Right cardiac atrium (tissue), 5 donors: Measurements from ENCODE around the gene PTPN4. TPM values are rescaled to one million over a fixed set of nuclear protein-coding genes. Genes with fewer than 3 reads are reported as not detected.

Experiments used
- ATAC-seq, 2 donors: fragments of 200-7000 bp; cut with Tn5 transposase; one replicate each; pipeline versions ENCODE4 v1.8.0 to v1.9.1; 2020; ENCODE audit warnings: moderate library complexity in 2 of 2, mild to moderate bottlenecking in 1 of 2
- DNase-seq, 3 donors: peaks; one replicate each; pipeline ENCODE4 v3.0.0-alpha.2; 2020
- H3K27ac ChIP-seq: one replicate; pipeline ENCODE4 v1.5.1; 2013; ENCODE audit warnings: mild to moderate bottlenecking, low read length, control low read depth, moderate library complexity
- H3K27me3 ChIP-seq: one replicate; pipeline ENCODE4 v1.6.1; 2013; ENCODE audit not compliant: control insufficient read depth, insufficient read depth
- H3K4me1 ChIP-seq: one replicate; pipeline ENCODE4 v1.6.1; 2013; ENCODE audit warnings: low read length; ENCODE audit not compliant: control insufficient read depth, insufficient read depth
- H3K4me3 ChIP-seq: one replicate; pipeline ENCODE4 v1.5.1; 2013; ENCODE audit warnings: low read length, control low read depth
- H3K9me3 ChIP-seq: one replicate; pipeline ENCODE4 v1.6.1; 2013; ENCODE audit warnings: low read length; ENCODE audit not compliant: control insufficient read depth
- WGBS: extraction: QIAGEN DNeasy Blood & Tissue Kit; methylation state at CpG from one replicate; pipeline ENCODE4 v1.1.7; 2013; 5-methylcytosine and 5-hydroxymethylcytosine counted together
- intact Hi-C, 4 donors: fragments of 100-400 bp; cut with DNase I; formaldehyde crosslinking; loops; one replicate each; pipeline versions ENCODE4 v1.11.0 to v1.14.0; 2022 to 2023
- polyA plus RNA-seq: library from polyadenylated mRNA; stranded (reverse); fragments of 200-250 nt; gene quantifications from one replicate; pipeline ENCODE4 v1.2.3, GENCODE V29; 2013
- total RNA-seq, 4 donors: library from RNA; stranded (reverse); fragmentation: NEBNext Ultra II Directional; extraction: Animal tissue kit (Norgen Biotek cat#: 25700); gene quantifications; one replicate each; pipeline ENCODE4 v1.2.1, GENCODE V29; 2021
- donor health status: healthy with polysubstance abuse.
- donor health status: DM: no; HTN: yes; CAD: no.
- donor health status: DM: no; HTN: no; CAD: no.
- donor health status: DM: no; HTN: yes; CAD: no; lungs with severe emphysema.
- donor health status: DM: yes; HTN: yes; CAD: no.

PTPN4 gene
- total and polyA plus RNA-seq, 5 donors, result 6.5 to 42.6 (median 35.0) TPM

DNA sequence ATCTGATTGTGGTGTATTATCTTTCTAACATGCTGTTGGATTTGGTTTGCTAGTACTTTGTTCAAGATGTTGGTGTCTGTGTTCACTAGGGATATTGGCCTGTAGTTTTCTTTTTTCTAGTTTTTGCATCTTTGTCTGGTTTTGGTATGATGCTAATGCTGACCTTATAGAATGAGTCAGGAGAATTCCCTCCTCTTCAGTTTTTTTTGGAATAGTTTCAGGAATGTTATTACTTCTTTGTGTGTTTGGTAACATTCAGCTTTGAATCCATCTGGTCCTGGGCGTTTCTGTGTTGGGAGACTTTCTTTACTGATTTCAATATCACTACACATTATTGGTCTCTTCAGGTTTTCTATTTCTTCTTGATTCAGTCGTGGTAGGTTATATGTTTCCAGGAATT lies 129.0 kb downstream of the PTPN4 start:
- Histone ChIP-seq H3K27ac (no peak overlapping the region), H3K4me3 (no peak overlapping the region), H3K4me1 (no peaks in the 10 kb centered on the region), H3K27me3 (no peaks in the 10 kb centered on the region), H3K9me3 (no peaks in the 10 kb centered on the region)
- no peak for ATAC-seq
- DNase-seq, result no peak
- intact Hi-C loops, result no loop called here
- WGBS, result 89% methylated on average over 2 of the region's 2 CpGs

DNA sequence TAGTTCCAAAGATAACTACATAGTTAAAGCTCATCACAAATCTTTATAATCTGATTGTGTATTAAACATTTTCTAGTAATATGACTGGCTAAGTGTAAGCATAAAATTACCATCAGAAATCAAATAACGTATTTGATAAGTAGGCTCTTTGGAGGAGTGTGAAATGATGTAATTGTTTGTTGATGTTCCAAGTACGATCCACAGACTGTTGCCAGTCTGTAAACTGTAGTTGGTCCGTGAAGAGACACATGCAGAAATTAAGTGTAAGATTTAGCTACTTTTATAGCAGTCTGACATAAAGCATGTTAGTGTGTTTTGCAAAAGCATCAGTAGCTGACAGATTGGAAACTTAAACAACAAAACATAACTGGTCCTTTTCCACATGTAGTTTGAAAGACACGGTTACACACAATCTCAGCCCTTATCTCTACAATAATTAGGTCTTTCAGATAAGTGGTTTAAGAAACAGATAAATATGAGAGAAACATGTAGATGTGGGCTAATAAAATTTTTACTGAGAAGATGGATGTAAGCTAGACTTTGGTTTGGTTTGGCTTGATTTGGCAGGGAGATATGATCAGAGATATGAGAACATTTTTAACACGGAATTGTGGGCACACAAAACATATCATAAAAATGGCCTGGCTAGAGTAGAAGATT lies 138.1 kb downstream of the PTPN4 start:
- DNase-seq (no peak), ATAC-seq (no peak)
- Histone ChIP-seq H3K27me3 (no peaks in the 10 kb centered on the region), H3K9me3 (no peaks in the 10 kb centered on the region), H3K4me1 (no peaks in the 10 kb centered on the region), H3K27ac (no peak overlapping the region), H3K4me3 (no peak overlapping the region)
- 54% methylated on average over 5 of the region's 5 CpGs for WGBS
- intact Hi-C loops, result no loop called here

DNA sequence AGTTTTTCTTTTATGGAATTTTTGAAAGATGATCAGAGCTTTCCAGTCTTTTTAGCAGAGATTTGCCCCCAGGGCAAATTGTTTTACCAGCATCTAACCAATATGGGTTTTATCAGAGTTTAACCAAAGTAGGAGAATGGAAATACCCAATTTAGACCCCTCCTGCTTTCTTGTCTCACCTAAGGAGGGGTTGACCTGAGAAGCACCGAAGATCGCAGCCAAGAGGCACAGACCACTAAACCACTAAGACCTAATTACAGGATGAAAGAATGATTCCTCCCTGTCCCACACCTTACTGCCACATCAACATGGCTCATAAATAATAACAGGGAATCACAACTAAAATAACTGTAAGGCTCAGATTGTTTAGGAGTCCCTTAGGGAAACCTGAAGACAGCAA lies 141.3 kb downstream of the PTPN4 start:
- ATAC-seq, result no peak
- 98% methylated on average over 2 of the region's 2 CpGs for WGBS
- H3K4me3 ChIP-seq, result no peak overlapping the region
- DNase-seq, result no peak
- no peak overlapping the region for H3K27ac ChIP-seq
- no peaks in the 10 kb centered on the region for H3K4me1 ChIP-seq
- H3K27me3 ChIP-seq, result no peaks in the 10 kb centered on the region
- intact Hi-C loops, result no loop called here
- no peaks in the 10 kb centered on the region for H3K9me3 ChIP-seq

DNA sequence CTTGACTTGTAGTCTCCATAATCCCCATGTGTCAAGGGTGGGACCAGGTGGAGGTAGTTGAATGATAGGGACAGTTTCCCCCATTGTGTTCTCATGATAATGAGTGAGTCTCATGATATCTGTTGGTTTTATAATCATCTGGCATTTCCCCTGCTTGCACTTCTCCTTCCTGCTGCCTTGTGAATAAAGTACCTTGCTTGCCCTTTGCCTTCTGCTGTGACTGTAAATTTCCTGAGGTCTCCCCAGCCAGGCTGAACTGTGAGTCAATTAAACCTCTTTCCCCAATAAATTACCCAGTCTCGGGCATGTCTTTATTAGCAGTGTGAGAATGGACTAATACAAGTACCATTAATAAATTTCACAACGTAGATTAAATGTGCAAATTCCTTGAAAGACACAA lies 150.8 kb downstream of the PTPN4 start:
- intact Hi-C loops, result no loop called here

DNA sequence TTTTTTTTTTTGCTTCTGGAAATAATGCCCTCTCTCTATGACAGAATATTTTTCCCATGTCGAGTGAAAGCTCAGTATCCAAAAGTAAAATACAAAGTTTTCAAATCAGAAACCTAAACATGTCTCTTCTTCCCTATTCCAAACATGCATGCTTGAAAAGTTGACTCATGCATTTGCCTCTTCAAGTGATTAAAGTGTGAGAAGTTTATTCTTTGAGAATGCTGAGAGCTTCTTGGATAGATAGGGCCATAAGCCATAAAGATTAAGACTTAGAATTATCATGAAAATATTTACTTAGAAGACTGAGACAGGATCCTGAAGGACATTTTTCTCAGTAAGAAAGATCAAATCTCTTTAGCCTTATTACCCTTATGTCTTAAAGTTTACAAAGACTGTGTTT lies 154.5 kb downstream of the PTPN4 start:
- 66% methylated on average over 1 of the region's 1 CpG for WGBS
- no peak for ATAC-seq
- Histone ChIP-seq H3K9me3 (no peaks in the 10 kb centered on the region), H3K4me1 (no peaks in the 10 kb centered on the region), H3K27ac (no peak overlapping the region), H3K27me3 (no peaks in the 10 kb centered on the region), H3K4me3 (no peak overlapping the region)
- no peak for DNase-seq
- intact Hi-C loops, result no loop called here

More for the DNA sequence above, 150.8 kb downstream of the PTPN4 start:
- Histone ChIP-seq H3K27ac (no peak overlapping the region), H3K4me1 (no peaks in the 10 kb centered on the region), H3K9me3 (no peaks in the 10 kb centered on the region), H3K4me3 (no peak overlapping the region), H3K27me3 (no peaks in the 10 kb centered on the region)
- DNase-seq (no peak), ATAC-seq (no peak)
- WGBS, result 93% methylated on average over 2 of the region's 2 CpGs

DNA sequence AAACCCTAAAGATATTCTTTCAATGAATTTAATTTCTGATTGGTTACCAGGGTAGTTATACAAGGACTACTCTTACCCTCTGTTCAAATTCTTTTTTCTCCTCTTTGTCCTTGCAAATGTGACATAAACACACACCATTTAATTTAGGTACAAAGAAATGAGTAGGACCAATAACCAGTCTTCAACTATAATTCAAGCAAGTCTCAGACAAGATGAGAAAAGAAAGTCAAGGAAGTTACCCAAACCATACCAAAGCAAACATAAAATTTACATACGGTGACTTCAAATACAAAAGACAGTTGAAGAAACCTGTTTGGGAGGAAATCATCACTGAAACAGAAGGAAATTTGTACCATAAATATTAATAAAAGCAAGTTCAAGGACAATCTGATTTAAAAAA lies 162.1 kb downstream of the PTPN4 start:
- no peak for ATAC-seq
- Histone ChIP-seq H3K4me3 (no peak overlapping the region), H3K9me3 (no peaks in the 10 kb centered on the region), H3K27me3 (no peaks in the 10 kb centered on the region), H3K4me1 (no peaks in the 10 kb centered on the region), H3K27ac (no peak overlapping the region)
- no peak for DNase-seq
- 94% methylated on average over 1 of the region's 1 CpG for WGBS
- intact Hi-C loops, result no loop called here

DNA sequence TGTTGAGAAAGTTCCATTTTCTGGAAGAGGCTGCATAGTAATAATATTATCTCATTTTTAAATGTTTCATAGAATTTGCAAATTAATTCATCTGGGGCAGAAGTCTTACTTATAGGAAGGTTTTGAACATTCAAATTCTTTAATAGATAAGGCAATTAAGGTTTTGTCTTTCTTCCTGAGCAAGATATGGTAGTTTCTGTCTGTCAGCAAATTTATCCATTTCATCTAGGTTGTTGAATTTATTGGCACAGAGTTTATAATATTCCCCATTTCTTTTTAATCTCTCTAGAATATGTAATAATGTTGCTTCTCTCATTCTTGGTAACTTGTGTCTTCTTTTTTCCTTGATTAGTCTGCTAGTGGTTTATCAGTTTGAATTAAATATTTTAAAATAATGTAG lies 163.0 kb downstream of the PTPN4 start:
- intact Hi-C loops, result no loop called here
- Histone ChIP-seq H3K27ac (no peak overlapping the region), H3K4me1 (no peaks in the 10 kb centered on the region), H3K27me3 (no peaks in the 10 kb centered on the region), H3K9me3 (no peaks in the 10 kb centered on the region), H3K4me3 (no peak overlapping the region)
- DNase-seq (no peak), ATAC-seq (no peak)

DNA sequence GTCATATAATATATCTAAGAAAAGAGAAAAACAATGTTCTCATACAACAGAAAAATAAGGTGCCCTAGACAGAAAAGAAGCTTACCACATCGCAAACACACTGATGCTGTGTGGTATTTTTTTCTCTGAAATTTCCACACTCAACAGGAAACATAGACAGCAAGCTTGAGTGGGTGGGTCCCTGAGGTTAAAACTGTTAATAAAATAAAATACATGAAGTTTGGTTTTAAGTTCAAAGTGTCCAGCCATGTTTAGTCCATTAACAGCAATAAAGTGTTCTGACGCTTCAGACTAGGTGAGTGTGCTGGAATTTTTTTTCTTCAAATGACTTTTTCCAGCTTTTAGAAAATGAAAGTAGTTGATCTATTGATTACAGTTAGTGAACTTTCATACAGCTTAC lies 169.8 kb downstream of the PTPN4 start:
- intact Hi-C loops, result no loop called here
- Histone ChIP-seq H3K9me3 (no peaks in the 10 kb centered on the region), H3K27ac (no peak overlapping the region), H3K4me1 (no peaks in the 10 kb centered on the region), H3K27me3 (no peaks in the 10 kb centered on the region), H3K4me3 (no peak overlapping the region)
- DNase-seq (no peak), ATAC-seq (no peak)
- 82% methylated on average over 2 of the region's 2 CpGs for WGBS

DNA sequence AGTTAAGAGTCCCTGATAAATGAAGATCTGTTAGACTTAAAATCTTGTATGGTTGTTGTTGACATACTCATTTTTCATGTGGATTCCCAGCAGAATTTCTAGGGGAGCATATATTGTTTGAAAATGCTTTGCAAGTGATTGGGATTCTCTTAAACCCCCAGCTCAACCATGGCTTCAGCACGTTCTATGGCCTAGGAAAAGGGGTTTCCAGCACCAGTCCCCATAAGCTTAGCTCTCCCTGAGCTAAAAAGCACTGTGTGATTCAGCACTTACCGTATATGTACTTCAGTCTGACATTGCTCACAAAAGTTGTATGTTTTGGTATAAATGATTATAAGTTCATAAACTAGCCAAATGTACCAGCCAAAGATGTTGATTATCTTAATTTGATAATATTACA lies 173.1 kb downstream of the PTPN4 start:
- no peaks in the 10 kb centered on the region for H3K27me3 ChIP-seq
- DNase-seq (no peak), ATAC-seq (no peak)
- intact Hi-C loops, result no loop called here
- H3K4me1 ChIP-seq, result no peaks in the 10 kb centered on the region
- no peak overlapping the region for H3K27ac ChIP-seq
- 96% methylated on average over 2 of the region's 2 CpGs for WGBS
- H3K9me3 ChIP-seq, result no peaks in the 10 kb centered on the region
- no peak overlapping the region for H3K4me3 ChIP-seq

DNA sequence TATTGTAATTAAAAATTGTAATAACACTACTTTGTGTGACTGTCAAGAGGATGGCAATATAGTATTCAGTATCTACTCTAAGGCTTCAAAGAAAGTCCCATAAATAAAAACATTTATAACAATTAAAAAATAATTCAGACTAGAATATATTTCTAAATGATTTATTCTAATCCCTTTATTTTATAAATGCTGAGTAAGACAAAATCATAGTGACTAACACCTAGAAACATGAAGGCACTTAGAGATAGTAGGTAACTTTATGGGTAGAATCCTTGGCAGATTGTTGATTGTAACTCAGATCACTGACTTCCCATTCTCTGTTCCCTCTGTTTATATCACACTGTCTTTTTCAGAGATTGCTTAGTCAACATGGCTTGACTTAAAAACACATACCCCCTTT lies 174.6 kb downstream of the PTPN4 start:
- H3K4me3 ChIP-seq, result no peak overlapping the region
- no peaks in the 10 kb centered on the region for H3K27me3 ChIP-seq
- H3K9me3 ChIP-seq, result no peaks in the 10 kb centered on the region
- H3K27ac ChIP-seq, result no peak overlapping the region
- ATAC-seq (no peak), DNase-seq (no peak)
- no peaks in the 10 kb centered on the region for H3K4me1 ChIP-seq
- intact Hi-C loops, result no loop called here

DNA sequence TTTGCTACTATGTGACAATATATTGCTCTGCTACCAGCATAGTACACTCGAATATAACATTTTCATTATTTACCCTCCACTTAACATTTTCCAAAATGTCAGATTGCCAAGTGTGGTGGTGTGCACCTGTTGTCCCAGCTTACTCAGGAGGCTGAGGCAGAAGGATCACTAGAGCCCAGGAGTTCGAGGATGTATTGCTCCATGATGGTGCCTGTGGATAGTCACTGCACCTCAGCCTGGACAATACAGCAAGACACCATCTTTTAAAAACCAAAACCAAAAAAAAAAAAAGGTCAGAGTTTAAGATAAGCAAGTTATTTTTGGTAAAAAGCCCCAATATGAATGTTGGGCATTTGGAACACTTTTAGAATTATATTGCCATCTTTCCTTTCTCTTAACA lies 178.0 kb downstream of the PTPN4 start:
- no peak overlapping the region for H3K4me3 ChIP-seq
- H3K27ac ChIP-seq, result no peak overlapping the region
- H3K4me1 ChIP-seq, result no peaks in the 10 kb centered on the region
- ATAC-seq (no peak), DNase-seq (no peak)
- H3K27me3 ChIP-seq, result no peaks in the 10 kb centered on the region
- intact Hi-C loops, result no loop called here
- WGBS, result 95% methylated on average over 2 of the region's 2 CpGs
- H3K9me3 ChIP-seq, result no peaks in the 10 kb centered on the region

DNA sequence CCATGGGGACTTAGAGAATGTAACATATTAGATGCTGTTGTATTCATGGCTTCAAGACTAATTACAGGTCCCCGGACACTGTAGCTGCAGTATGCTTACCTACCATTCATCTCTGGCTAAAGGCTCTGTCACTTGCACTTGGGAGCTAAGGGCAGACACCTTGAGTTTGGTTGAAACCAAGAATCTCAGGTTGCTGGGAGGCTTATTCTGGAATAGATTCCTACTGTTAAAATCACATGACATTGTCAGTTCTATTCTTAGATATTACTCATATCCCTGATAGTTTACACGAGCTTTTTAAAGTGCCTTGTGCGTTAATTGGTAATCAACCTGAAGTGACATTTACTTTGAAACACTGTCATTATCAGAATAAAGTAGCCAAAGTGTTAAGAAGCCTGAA lies 180.2 kb downstream of the PTPN4 start:
- Histone ChIP-seq H3K9me3 (no peaks in the 10 kb centered on the region), H3K27me3 (no peaks in the 10 kb centered on the region), H3K27ac (peak overlapping the region; percentile 48), H3K4me3 (no peak overlapping the region), H3K4me1 (no peaks in the 10 kb centered on the region)
- DNase-seq, result no peak
- 59% methylated on average over 3 of the region's 3 CpGs for WGBS
- intact Hi-C loops, result no loop called here
- no peak for ATAC-seq
